Hepatocyte (in vitro differentiated cells): ENCODE measurements around the gene REG3A. TPM values are rescaled to one million over a fixed set of nuclear protein-coding genes. Genes with fewer than 3 reads are reported as not detected.

ENCODE experiments used
- DNase-seq: peaks from one replicate; pipeline ENCODE4 v3.0.0-alpha.2; 2016; ENCODE audit warnings: low spot score
- H2AFZ ChIP-seq: fragments of 200-600 bp; sonication (generic); 2 replicates; pipeline ENCODE4 v1.6.0; 2016; ENCODE audit warnings: antibody characterized with exemption, mild to moderate bottlenecking
- H3K27ac ChIP-seq: fragments of 200-600 bp; sonication (generic); 2 replicates; pipeline ENCODE4 v1.5.1; 2016; ENCODE audit warnings: mild to moderate bottlenecking
- H3K27me3 ChIP-seq: fragments of 200-600 bp; sonication (generic); 2 replicates; pipeline ENCODE4 v1.6.1; 2016
- H3K36me3 ChIP-seq: fragments of 200-600 bp; sonication (generic); replicated peaks from 2 replicates; pipeline ENCODE4 v1.5.1; 2016; ENCODE audit warnings: low read depth; ENCODE audit not compliant: insufficient read depth
- H3K4me1 ChIP-seq: fragments of 200-600 bp; sonication (generic); 2 replicates; pipeline ENCODE4 v1.5.1; 2016; ENCODE audit warnings: mild to moderate bottlenecking, moderate library complexity; ENCODE audit not compliant: insufficient read depth
- H3K4me2 ChIP-seq: fragments of 200-600 bp; sonication (generic); 2 replicates; pipeline ENCODE4 v1.6.0; 2016
- H3K4me3 ChIP-seq: fragments of 200-600 bp; sonication (generic); 2 replicates; pipeline ENCODE4 v1.5.1; 2016; ENCODE audit warnings: mild to moderate bottlenecking
- H3K79me2 ChIP-seq: fragments of 200-600 bp; sonication (generic); 2 replicates; pipeline ENCODE4 v1.6.0; 2017; ENCODE audit warnings: mild to moderate bottlenecking
- H3K9me2 ChIP-seq: fragments of 200-600 bp; sonication (generic); replicated peaks from 2 replicates; pipeline ENCODE4 v1.6.0; 2017; ENCODE audit warnings: mild to moderate bottlenecking; ENCODE audit not compliant: insufficient read depth
- H3K9me3 ChIP-seq: fragments of 200-600 bp; sonication (generic); 2 replicates; pipeline ENCODE4 v1.5.1; 2016; ENCODE audit warnings: low read depth, mild to moderate bottlenecking
- H4K20me1 ChIP-seq: fragments of 200-600 bp; sonication (generic); 2 replicates; pipeline ENCODE4 v1.6.0; 2016; ENCODE audit warnings: mild to moderate bottlenecking; ENCODE audit not compliant: insufficient read depth, poor library complexity, severe bottlenecking
- CTCF ChIP-seq: fragments of 200-600 bp; sonication (generic); IDR thresholded peaks from 2 replicates; pipeline ENCODE4 v1.5.1; 2016; ENCODE audit warnings: antibody characterized with exemption, mild to moderate bottlenecking; ENCODE audit not compliant: poor library complexity
- EZH2 ChIP-seq: fragments of 200-600 bp; sonication (generic); IDR thresholded peaks from 2 replicates; pipeline ENCODE4 v1.6.1; 2016; ENCODE audit warnings: antibody characterized with exemption, mild to moderate bottlenecking, borderline replicate concordance
- EZH2phosphoT487 ChIP-seq: fragments of 200-600 bp; sonication (generic); IDR thresholded peaks from one replicate; pipeline ENCODE4 v1.6.1; 2018; ENCODE audit warnings: antibody characterized with exemption, mild to moderate bottlenecking, low read depth, moderate library complexity; ENCODE audit not compliant: unreplicated experiment, severe bottlenecking
- WGBS: methylation state at CpG from one replicate; pipeline ENCODE4 v1.1.6; 2016; ENCODE audit warnings: low lambda C conversion rate; ENCODE audit errors: missing lambda C conversion rate; 5-methylcytosine and 5-hydroxymethylcytosine counted together
- polyA plus RNA-seq: library from polyadenylated mRNA; unstranded; fragments of >200 nt; fragmentation: Nextera tagmentation; extraction: Ambion mirVana; gene quantifications from 2 replicates; pipeline ENCODE4 v1.2.1, GENCODE V29; 2016
- total RNA-seq: library from RNA; depleted of rRNA; stranded (reverse); fragments of >200 nt; gene quantifications from 2 replicates; pipeline ENCODE4 v1.2.3, GENCODE V29; 2014

Gene REG3A
- total and polyA plus RNA-seq, 2 experiments from 2014 or later = 1.2 to 1.4 TPM

GRCh38 chr2:79159030-79159429 lies 523 bp downstream of the REG3A start:
- no peaks in the 10 kb centered on the region for H4K20me1 ChIP-seq
- no peaks in the 10 kb centered on the region for H3K9me2 ChIP-seq
- H3K4me3 ChIP-seq = no peak overlapping the region
- TF ChIP-seq EZH2phosphoT487 = no peak
- no peaks in the 10 kb centered on the region for H3K27me3 ChIP-seq
- no peak overlapping the region for H3K4me2 ChIP-seq
- no peaks in the 10 kb centered on the region for H3K36me3 ChIP-seq
- H2AFZ ChIP-seq = no peak overlapping the region
- DNase-seq = no peak
- WGBS = 88% methylated on average over 2 of the region's 2 CpGs
- no peaks in the 10 kb centered on the region for H3K79me2 ChIP-seq
- no peaks in the 10 kb centered on the region for H3K4me1 ChIP-seq
- no peak overlapping the region for H3K27ac ChIP-seq
- H3K9me3 ChIP-seq = no peaks in the 10 kb centered on the region

- Histone ChIP-seq H4K20me1 (no peaks in the 10 kb centered on the region), H3K4me1 (no peaks in the 10 kb centered on the region), H3K4me2 (no peak overlapping the region), H3K9me2 (no peaks in the 10 kb centered on the region), H3K4me3 (no peak overlapping the region), H3K36me3 (no peaks in the 10 kb centered on the region), H3K27me3 (no peaks in the 10 kb centered on the region), H3K79me2 (no peaks in the 10 kb centered on the region), H3K9me3 (no peaks in the 10 kb centered on the region), H3K27ac (no peak overlapping the region), H2AFZ (no peak overlapping the region)
- DNase-seq = no peak
- TF ChIP-seq EZH2phosphoT487 = no peak
- no peak for TF ChIP-seq CTCF
- no peak for TF ChIP-seq EZH2
- WGBS = 91% methylated on average over 2 of the region's 2 CpGs
Observed at GRCh38 chr2:79155826-79156476, 3.6 kb downstream of the REG3A start.

GRCh38 chr2:79139423-79139822 lies 20.1 kb downstream of the REG3A start:
- no peaks in the 10 kb centered on the region for H3K79me2 ChIP-seq
- DNase-seq = no peak

GRCh38 chr2:79138385-79138784 lies 21.2 kb downstream of the REG3A start:
- Histone ChIP-seq H3K79me2 (no peaks in the 10 kb centered on the region), H3K9me3 (no peaks in the 10 kb centered on the region), H3K4me1 (no peaks in the 10 kb centered on the region), H2AFZ (no peak overlapping the region), H3K9me2 (no peaks in the 10 kb centered on the region), H3K27ac (no peak overlapping the region), H3K4me3 (no peak overlapping the region), H3K36me3 (no peaks in the 10 kb centered on the region), H4K20me1 (no peaks in the 10 kb centered on the region), H3K4me2 (no peak overlapping the region), H3K27me3 (no peaks in the 10 kb centered on the region)
- TF ChIP-seq CTCF (no peak), EZH2phosphoT487 (no peak), EZH2 (no peak)
- DNase-seq = no peak
- 90% methylated on average over 3 of the region's 3 CpGs for WGBS

More at GRCh38 chr2:79139423-79139822, 20.1 kb downstream of the REG3A start:
- no peak overlapping the region for H3K4me3 ChIP-seq
- H3K4me2 ChIP-seq = no peak overlapping the region
- no peaks in the 10 kb centered on the region for H4K20me1 ChIP-seq
- no peaks in the 10 kb centered on the region for H3K4me1 ChIP-seq
- H2AFZ ChIP-seq = no peak overlapping the region
- no peaks in the 10 kb centered on the region for H3K9me3 ChIP-seq
- H3K36me3 ChIP-seq = no peaks in the 10 kb centered on the region
- no peaks in the 10 kb centered on the region for H3K9me2 ChIP-seq
- H3K27ac ChIP-seq = no peak overlapping the region
- no peaks in the 10 kb centered on the region for H3K27me3 ChIP-seq
- no peak for TF ChIP-seq CTCF
- TF ChIP-seq EZH2phosphoT487 = no peak
- no peak for TF ChIP-seq EZH2
